Esophagus muscularis mucosa (tissue), 3 donors: Measurements from ENCODE around the gene PXYLP1.

ENCODE experiments used
- CTCF ChIP-seq, 3 experiments: fragments of 200-600 bp in 2 of 3; fragments of 450-650 bp in 1 of 3; sonication (generic) in 2 of 3; IDR thresholded peaks; one replicate each; pipeline ENCODE4 v1.5.1; 2017 to 2019; ENCODE audit warnings: antibody characterized with exemption in 3 of 3, mild to moderate bottlenecking in 2 of 3, moderate library complexity in 1 of 3
- POLR2A ChIP-seq: fragments of 450-650 bp; IDR thresholded peaks from one replicate; pipeline ENCODE4 v1.6.1; 2017; ENCODE audit warnings: antibody characterized with exemption, moderate library complexity, mild to moderate bottlenecking, low read depth
- POLR2AphosphoS5 ChIP-seq, 2 donors: sonication (generic); formaldehyde crosslinking; IDR thresholded peaks; one replicate each; pipeline ENCODE4 v1.6.1; 2017; ENCODE audit warnings: antibody characterized with exemption in 2 of 2

- TF ChIP-seq CTCF (IDR thresholded peaks at IDR 0.05) = no peak
- TF ChIP-seq POLR2AphosphoS5 (IDR thresholded peaks at IDR 0.05) = no peak
- TF ChIP-seq POLR2A = no peak
These were observed 19.1 kb upstream of the PXYLP1 start for GRCh38 chr3:141212555-141212954.
